Measurements from ENCODE around the gene PIK3AP1.

DNA sequence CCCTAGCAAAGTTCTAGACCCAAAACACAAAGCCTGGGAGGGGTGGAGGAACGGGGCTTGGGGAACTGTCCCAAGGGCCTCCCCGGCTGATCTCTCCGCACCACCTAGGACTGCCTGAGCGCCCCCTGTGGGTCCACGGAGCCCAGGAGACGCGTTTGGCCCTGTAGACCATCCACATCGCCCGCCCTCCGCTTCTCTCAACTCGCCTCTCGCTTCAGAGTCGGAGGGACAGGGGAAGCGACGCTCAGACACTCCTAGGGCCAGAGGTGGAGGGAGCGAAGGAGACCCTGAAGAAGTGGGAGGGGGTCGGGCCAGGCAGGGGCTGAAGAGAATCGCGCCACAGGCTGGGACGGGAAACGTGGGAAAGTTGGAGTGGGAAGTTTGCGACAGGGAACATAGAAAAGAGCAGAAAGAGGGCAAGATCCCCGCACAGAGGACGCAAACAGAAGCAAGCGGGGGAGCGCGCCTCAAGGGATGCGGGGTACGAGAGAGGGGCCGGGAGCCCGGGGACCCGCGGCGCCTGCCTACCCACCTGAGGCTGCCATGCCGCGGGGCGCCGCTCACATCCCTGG is 378 bp downstream of the PIK3AP1 start:
- TF ChIP-seq, protein P1, sequence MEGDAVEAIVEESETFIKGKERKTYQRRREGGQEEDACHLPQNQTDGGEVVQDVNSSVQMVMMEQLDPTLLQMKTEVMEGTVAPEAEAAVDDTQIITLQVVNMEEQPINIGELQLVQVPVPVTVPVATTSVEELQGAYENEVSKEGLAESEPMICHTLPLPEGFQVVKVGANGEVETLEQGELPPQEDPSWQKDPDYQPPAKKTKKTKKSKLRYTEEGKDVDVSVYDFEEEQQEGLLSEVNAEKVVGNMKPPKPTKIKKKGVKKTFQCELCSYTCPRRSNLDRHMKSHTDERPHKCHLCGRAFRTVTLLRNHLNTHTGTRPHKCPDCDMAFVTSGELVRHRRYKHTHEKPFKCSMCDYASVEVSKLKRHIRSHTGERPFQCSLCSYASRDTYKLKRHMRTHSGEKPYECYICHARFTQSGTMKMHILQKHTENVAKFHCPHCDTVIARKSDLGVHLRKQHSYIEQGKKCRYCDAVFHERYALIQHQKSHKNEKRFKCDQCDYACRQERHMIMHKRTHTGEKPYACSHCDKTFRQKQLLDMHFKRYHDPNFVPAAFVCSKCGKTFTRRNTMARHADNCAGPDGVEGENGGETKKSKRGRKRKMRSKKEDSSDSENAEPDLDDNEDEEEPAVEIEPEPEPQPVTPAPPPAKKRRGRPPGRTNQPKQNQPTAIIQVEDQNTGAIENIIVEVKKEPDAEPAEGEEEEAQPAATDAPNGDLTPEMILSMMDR (IDR thresholded peaks at IDR 0.05) = no peak
- TF ChIP-seq TEAD1 (CRISPR knock-in tag; IDR thresholded peaks at IDR 0.05) = no peak
